HEK293T (cell line): ENCODE measurements around the gene EPS8L1.

Experiments
- CTCF ChIA-PET: fragments of 350-600 bp; formaldehyde crosslinking; extraction: SDS; loops from one replicate; lab custom pipeline; 2021; ENCODE audit warnings: antibody characterized with exemption, inconsistent platforms; lab: Yijun Ruan, JAX
- POLR2A ChIA-PET: fragments of 350-600 bp; formaldehyde crosslinking; extraction: SDS; loops from one replicate; lab custom pipeline; 2020; ENCODE audit warnings: antibody characterized with exemption, inconsistent platforms; lab: Yijun Ruan, JAX
- DNase-seq: peaks from one replicate; pipeline ENCODE4 v3.0.0; 2012; ENCODE audit warnings: mixed read lengths; ENCODE audit errors: extremely low spot score
- ARNT ChIP-seq: fragments of 450-650 bp; IDR thresholded peaks from 2 replicates; pipeline ENCODE4 v1.6.1; 2017; ENCODE audit warnings: mild to moderate bottlenecking
- BHLHE40 ChIP-seq: fragments of 450-650 bp; IDR thresholded peaks from 2 replicates; pipeline ENCODE4 v1.6.1; 2016; ENCODE audit warnings: mild to moderate bottlenecking, moderate library complexity, borderline replicate concordance
- CTBP1 ChIP-seq: fragments of 450-650 bp; IDR thresholded peaks from 2 replicates; pipeline ENCODE4 v1.6.1; 2016; ENCODE audit warnings: borderline replicate concordance
- ELF4 ChIP-seq: fragments of 450-650 bp; IDR thresholded peaks from 2 replicates; pipeline ENCODE4 v1.6.1; 2017; ENCODE audit warnings: antibody characterized with exemption
- FOXA1 ChIP-seq: fragments of 450-650 bp; IDR thresholded peaks from 2 replicates; pipeline ENCODE4 v1.6.1; 2016; ENCODE audit warnings: mild to moderate bottlenecking
- FOXK2 ChIP-seq: fragments of 450-650 bp; IDR thresholded peaks from 2 replicates; pipeline ENCODE4 v1.6.1; 2016; ENCODE audit warnings: mild to moderate bottlenecking
- FOXM1 ChIP-seq: fragments of 450-650 bp; IDR thresholded peaks from 2 replicates; pipeline ENCODE4 v1.6.1; 2017; ENCODE audit warnings: mild to moderate bottlenecking, borderline replicate concordance
- HDGF ChIP-seq: fragments of 450-650 bp; IDR thresholded peaks from 2 replicates; pipeline ENCODE4 v1.6.1; 2017; ENCODE audit warnings: antibody characterized with exemption, borderline replicate concordance
- L3MBTL2 ChIP-seq: fragments of 450-650 bp; conservative IDR thresholded peaks from 2 replicates; pipeline ENCODE4 v1.6.1; 2016; ENCODE audit warnings: mild to moderate bottlenecking
- LEF1 ChIP-seq: fragments of 450-650 bp; IDR thresholded peaks from 2 replicates; pipeline ENCODE4 v1.6.1; 2017; ENCODE audit warnings: mild to moderate bottlenecking, borderline replicate concordance
- NFRKB ChIP-seq: fragments of 450-650 bp; IDR thresholded peaks from 2 replicates; pipeline ENCODE4 v1.6.1; 2016; ENCODE audit warnings: mild to moderate bottlenecking, moderate library complexity
- SP1 ChIP-seq: fragments of 450-650 bp; IDR thresholded peaks from 2 replicates; pipeline ENCODE4 v1.6.1; 2017
- SUZ12 ChIP-seq: fragments of 450-650 bp; IDR thresholded peaks from 2 replicates; pipeline ENCODE4 v1.6.1; 2016; ENCODE audit warnings: mild to moderate bottlenecking
- TARDBP ChIP-seq: fragments of 450-650 bp; IDR thresholded peaks from 2 replicates; pipeline ENCODE4 v1.6.1; 2016
- ZNF384 ChIP-seq: fragments of 450-650 bp; IDR thresholded peaks from 2 replicates; pipeline ENCODE4 v1.6.1; 2016
- TF ChIP-seq, protein P1 (sequence below): fragments of 450-650 bp; IDR thresholded peaks from 2 replicates; pipeline ENCODE4 v1.6.1; 2016

EPS8L1 gene

DNA sequence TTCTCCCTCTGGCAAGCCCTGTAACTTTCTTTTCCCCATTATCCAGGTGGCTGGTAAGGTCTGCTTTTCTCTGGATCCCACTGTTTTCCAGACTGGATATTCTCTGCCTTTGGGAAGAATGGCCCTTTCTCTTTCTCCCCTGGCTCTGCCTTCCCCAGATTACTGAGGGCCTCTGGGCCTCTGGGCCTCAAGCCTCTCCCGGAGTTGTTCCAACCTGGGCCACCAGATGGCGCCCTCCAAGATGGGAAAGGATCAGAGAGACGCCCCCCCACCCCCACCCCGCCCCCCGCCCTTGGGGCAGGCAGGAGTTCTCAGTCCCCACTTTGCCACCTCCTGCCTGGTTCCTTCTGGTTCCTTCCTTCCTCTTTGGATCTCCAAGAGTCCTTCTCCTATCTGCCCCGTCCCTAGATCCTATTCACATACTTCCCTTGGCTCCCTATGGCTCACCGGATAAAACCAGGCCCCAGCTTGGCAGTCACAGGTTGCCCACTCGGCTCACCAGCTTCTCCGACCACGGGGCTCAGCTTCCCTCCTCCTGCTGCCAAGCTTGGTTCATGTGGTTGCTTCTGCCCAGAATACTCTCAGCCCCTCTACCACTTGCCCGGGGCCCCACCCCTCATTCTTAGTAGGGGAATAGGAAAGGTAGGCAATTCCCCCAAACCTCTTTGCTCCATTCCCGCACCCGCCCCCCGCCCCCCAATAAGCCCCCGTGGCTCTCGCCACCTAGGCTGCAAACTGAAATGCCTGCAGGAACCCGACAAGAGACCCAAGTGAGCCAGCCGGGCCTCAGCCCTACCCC, 13.1 kb downstream of the EPS8L1 start:
- TF ChIP-seq FOXK2: no peak
- TF ChIP-seq L3MBTL2: no peak
- TF ChIP-seq, protein P1, sequence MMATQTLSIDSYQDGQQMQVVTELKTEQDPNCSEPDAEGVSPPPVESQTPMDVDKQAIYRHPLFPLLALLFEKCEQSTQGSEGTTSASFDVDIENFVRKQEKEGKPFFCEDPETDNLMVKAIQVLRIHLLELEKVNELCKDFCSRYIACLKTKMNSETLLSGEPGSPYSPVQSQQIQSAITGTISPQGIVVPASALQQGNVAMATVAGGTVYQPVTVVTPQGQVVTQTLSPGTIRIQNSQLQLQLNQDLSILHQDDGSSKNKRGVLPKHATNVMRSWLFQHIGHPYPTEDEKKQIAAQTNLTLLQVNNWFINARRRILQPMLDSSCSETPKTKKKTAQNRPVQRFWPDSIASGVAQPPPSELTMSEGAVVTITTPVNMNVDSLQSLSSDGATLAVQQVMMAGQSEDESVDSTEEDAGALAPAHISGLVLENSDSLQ: no peak
- no peak for TF ChIP-seq NFRKB
- no peak for TF ChIP-seq CTBP1
- no peak for TF ChIP-seq FOXA1
- no peak for TF ChIP-seq TARDBP
- no peak for TF ChIP-seq SP1
- TF ChIP-seq LEF1: no peak
- no peak for TF ChIP-seq SUZ12
- no peak for TF ChIP-seq ELF4
- TF ChIP-seq ARNT: no peak
- TF ChIP-seq BHLHE40: no peak
- TF ChIP-seq HDGF: no peak
- no peak for TF ChIP-seq FOXM1
- TF ChIP-seq ZNF384: no peak
- DNase-seq: peak; percentile 82
- ChIA-PET CTCF (interaction anchor here (0.6 to 1.2 kb wide), 11 partner anchors 8 to 207 kb away, joined by 3 to 4 read pairs (median 3); partner anchors contain the start of gene NLRP7), POLR2A (interaction anchor here (1.2 to 2.1 kb wide), 3 partner anchors 9 to 29 kb away, joined by 3 to 16 read pairs (median 6); partner anchors contain the start of genes PPP1R12C and RDH13)

DNA sequence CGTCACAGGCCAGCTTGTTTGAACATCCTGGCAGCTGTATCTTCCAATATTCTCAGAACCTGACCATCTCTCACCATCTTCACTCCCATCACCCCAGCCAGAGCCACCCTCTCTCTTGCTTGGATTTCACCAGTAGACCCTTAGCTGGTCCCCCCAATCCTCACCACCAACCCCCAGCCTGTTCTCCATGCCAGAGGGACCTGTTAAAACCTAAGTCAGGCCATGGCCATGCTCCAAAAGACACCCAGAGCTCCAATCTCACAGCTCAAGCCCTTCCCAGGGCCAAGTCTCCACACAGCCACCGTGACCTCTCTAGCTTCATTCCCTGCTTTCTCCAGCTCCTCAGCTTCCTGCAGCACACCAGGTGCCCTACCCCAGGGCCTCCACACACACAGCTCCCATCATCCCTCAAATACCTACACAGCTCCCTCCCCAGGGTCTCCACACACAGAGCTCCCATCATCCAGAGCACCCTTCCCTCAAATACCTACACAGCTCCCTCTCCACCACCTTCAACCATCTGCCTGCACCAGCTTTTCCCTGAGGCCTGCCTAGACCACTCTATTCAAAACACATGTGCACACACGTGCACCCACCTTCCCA, 13.8 kb downstream of the EPS8L1 start:
- TF ChIP-seq HDGF: no peak
- POLR2A ChIA-PET: interaction anchor here (1.6 to 2.1 kb wide), 2 partner anchors 10 to 28 kb away, joined by 6 to 16 read pairs; partner anchors contain the start of gene PPP1R12C
- CTCF ChIA-PET: interaction anchor here (0.6 to 1.2 kb wide), 4 partner anchors 9 to 70 kb away, joined by 3 to 4 read pairs (median 3); no protein-coding TSS in a partner anchor
- DNase-seq: no peak

DNA sequence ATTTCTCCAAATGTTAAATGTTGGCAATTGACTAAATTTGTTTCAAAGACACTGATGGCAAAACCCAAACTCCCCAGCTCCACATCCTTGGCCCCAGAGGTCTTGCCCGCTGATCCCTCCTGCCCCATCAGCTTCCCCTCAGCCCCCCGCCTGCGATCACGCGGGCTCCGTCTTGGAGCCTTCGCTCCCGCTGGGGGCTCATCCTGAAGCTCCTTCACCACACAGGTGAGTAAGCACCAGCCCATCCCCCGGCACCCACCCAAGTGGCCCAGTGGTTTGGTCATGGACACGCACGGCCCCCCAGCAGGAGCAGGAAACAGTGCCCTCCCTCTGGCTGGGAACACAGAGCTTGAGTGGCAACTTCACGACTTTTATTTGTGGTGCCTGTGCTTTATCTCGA, 14.9 kb downstream of the EPS8L1 start:
- no peak for DNase-seq
- no peak for TF ChIP-seq SUZ12
- no peak for TF ChIP-seq TARDBP
- TF ChIP-seq HDGF: no peak
- TF ChIP-seq ZNF384: no peak
- TF ChIP-seq CTBP1: no peak
- TF ChIP-seq SP1: no peak
- no peak for TF ChIP-seq BHLHE40
- no peak for TF ChIP-seq NFRKB
- no peak for TF ChIP-seq FOXK2
- no peak for TF ChIP-seq ARNT
- no peak for TF ChIP-seq L3MBTL2
- TF ChIP-seq FOXM1: no peak
- ChIA-PET CTCF (no interaction called here), POLR2A (interaction anchor here (2.1 kb wide), 1 partner anchor 11 kb away, joined by 16 read pairs; no protein-coding TSS in a partner anchor)

DNA sequence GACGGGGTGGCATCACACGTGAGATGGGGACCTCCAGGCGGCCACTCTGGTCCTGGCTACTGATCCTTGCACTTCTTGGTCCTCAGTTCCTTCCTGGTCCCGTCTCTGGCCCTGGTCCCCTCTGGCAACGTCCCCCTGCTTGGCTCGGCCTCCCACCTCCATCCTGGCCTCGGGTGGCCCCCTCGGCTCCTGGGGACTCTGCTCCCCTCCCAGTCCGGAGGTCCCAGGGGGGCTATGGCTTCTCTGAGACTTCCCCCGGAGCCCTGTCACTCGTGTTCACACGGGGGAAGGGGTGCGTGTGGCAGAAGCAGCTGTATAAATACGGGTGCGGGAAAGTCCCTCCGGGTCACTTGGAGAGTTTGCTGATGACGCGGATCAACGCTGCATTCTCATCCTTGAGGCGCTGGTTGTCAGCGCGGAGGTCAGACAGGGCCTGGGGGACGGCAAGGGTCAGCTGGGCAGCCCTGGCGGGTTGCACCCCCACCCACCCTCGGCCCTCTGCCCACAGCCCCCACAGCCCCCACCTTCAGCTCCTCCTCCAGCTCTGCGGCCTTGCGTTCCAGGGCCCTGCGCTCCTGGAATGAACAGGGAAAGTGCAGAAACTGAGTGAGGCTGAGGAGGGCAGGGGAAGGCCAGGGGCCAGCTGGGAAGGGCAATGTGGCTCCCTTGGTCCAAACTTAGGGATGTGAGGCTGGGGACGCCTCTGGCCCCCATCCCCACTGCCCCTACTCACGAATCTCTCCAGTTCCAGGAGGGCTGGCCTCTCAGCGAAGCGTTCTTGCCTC, 15.6 kb downstream of the EPS8L1 start:
- ChIA-PET POLR2A (no interaction called here), CTCF (no interaction called here)
- TF ChIP-seq, protein P1: no peak
- no peak for TF ChIP-seq SP1
- no peak for DNase-seq

DNA sequence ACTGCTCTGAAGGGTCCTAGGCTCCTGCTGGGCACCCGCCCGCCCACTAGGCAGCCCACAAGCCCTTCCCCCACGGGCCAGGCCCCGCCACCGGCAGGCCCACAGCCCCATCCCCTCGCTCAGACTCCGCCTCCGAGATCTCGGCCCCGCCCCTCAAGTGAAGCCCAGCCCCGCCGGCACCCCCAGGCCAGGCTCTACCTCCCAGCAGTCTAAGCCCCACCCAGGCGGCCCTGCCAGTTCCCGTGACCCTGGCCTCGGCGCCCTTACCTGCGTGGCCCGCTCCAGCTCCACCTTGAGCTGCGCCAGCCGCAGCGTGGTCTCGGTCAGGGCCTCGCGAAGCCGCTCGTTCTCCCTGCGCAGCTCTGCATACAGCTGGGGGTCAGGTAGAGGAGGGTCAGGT, 16.3 kb downstream of the EPS8L1 start:
- TF ChIP-seq SP1 (no peak), CTBP1 (no peak), BHLHE40 (no peak), L3MBTL2 (no peak)
- DNase-seq: no peak
- ChIA-PET CTCF (no interaction called here), POLR2A (no interaction called here)

DNA sequence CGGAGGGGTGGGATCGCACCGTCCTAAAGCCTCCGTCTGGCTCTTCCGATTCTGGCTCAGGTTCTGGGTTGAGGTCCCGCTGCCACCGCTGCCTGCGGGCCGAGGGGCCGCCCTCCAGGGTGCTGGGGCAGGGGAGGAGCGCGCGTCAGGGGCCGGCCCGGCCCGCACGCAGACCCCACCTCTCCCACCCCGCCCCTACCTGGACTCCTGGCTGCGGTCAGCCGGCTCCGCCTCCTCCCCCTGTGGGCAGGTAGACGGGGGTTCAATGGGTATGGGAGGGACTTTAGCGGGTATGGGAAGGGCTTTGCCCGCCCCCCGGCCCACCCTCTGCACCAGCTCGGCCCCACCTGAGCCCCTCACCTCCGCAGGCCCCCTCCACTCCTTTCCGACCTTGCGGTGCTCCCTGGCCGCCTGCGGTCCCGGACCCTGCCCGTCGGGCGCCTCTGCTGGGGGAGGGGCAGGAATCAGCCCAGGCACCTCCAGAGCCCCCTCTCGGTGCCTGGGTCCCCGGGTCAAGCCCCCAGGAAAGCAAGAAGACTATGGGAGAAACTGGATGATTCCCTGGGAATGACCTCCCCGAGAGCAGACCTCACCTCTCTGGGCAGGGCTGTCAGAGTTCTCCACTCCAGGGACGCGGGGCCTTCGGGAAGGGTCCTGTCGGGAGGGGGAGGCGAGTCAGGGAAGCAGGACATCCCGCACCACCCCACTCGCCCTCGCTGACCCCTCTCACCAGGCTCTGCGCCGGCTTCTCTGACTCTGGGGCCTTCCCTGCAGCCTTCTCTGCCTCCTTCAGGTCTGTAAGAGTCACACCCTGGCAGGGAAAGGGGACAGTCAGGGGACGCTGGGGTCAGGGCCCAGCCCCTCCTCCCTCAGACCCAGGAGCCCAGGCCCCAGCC, 17.0 kb downstream of the EPS8L1 start:
- CTCF ChIA-PET: no interaction called here
- TF ChIP-seq SUZ12 (no peak), HDGF (no peak), ZNF384 (no peak), LEF1 (no peak), SP1 (no peak), TARDBP (no peak), FOXK2 (no peak), BHLHE40 (no peak), ELF4 (no peak), CTBP1 (no peak), NFRKB (no peak), L3MBTL2 (no peak), FOXA1 (no peak)
- POLR2A ChIA-PET: no interaction called here
- no peak for DNase-seq
